Measurements from ENCODE around the gene PAGE1.

GRCh38 chrX:49664824-49665223 is 31.0 kb downstream of the PAGE1 start:
- no peak for TF ChIP-seq CTCF (IDR thresholded peaks at IDR 0.05; ENCODE audit: low read depth, low read length, missing input control)
- TF ChIP-seq REST (IDR thresholded peaks at IDR 0.05): no peak

Measured in liver (tissue), 2 donors.